Testis (tissue), 3 donors: ENCODE results near the gene SNED1. TPM values are rescaled to one million over a fixed set of nuclear protein-coding genes. Genes with fewer than 3 reads are reported as not detected.
A peak's percentile ranks its signal among the peaks of the same experiment; 100 is the strongest.

Experiments
- DNase-seq: peaks from one replicate; pipeline ENCODE4 v3.0.0-alpha.2; 2019
- H3K27ac ChIP-seq, 2 donors: fragments of 200-600 bp; sonication (generic); one replicate each; pipeline ENCODE4 v1.5.1; 2019
- H3K27me3 ChIP-seq: fragments of 200-600 bp; sonication (generic); one replicate; pipeline ENCODE4 v1.5.1; 2019
- H3K36me3 ChIP-seq: fragments of 200-600 bp; sonication (generic); one replicate; pipeline ENCODE4 v1.5.1; 2017; ENCODE audit warnings: low read depth; ENCODE audit errors: missing control alignments
- H3K4me1 ChIP-seq: fragments of 200-600 bp; sonication (generic); one replicate; pipeline ENCODE4 v1.5.1; 2019
- H3K4me3 ChIP-seq, 2 donors: fragments of 200-600 bp; sonication (generic); one replicate each; pipeline ENCODE4 v1.5.1; 2017 to 2019
- H3K9me3 ChIP-seq: fragments of 200-600 bp; sonication (generic); one replicate; pipeline ENCODE4 v1.5.1; 2017
- POLR2A ChIP-seq: fragments of 450-650 bp; IDR thresholded peaks from one replicate; pipeline ENCODE4 v1.6.1; 2017; ENCODE audit warnings: antibody characterized with exemption, mild to moderate bottlenecking, moderate library complexity
- WGBS, 2 donors: methylation state at CpG; one replicate each; pipeline ENCODE4 v1.1.5; 2018; 5-methylcytosine and 5-hydroxymethylcytosine counted together
- intact Hi-C: fragments of 100-400 bp; cut with DNase I; formaldehyde crosslinking; loops from one replicate; pipeline ENCODE4 v1.15.1; 2023; ENCODE audit warnings: low total_unique reads
- polyA plus RNA-seq: library from polyadenylated mRNA; stranded (reverse); fragments of 350-450 nt; fragmentation: Illumina TruSeq; extraction: RNeasy Lipid Tissue Mini Kit (QIAGEN cat#74804); gene quantifications from one replicate; pipeline ENCODE4 v1.2.3, GENCODE V29; 2014; ENCODE audit warnings: low read depth, low replicate concordance; ENCODE audit not compliant: insufficient read depth
- total RNA-seq, 2 donors: library from RNA; depleted of rRNA; stranded (reverse); fragments of >200 nt; gene quantifications; one replicate each; pipeline ENCODE4 v1.2.3, GENCODE V29; 2016
- TF ChIP-seq, protein P1 (sequence below), 3 experiments: fragments of 450-650 bp in 2 of 3; fragments of 200-600 bp in 1 of 3; sonication (generic) in 1 of 3; IDR thresholded peaks; one replicate each; pipeline ENCODE4 v1.5.1; 2016 to 2019; ENCODE audit warnings: antibody characterized with exemption in 3 of 3, mild to moderate bottlenecking in 2 of 3, moderate library complexity in 1 of 3

Gene SNED1
- total and polyA plus RNA-seq, 3 donors from 2014 or later: 15.8 to 107 (median 82.7) TPM

DNA sequence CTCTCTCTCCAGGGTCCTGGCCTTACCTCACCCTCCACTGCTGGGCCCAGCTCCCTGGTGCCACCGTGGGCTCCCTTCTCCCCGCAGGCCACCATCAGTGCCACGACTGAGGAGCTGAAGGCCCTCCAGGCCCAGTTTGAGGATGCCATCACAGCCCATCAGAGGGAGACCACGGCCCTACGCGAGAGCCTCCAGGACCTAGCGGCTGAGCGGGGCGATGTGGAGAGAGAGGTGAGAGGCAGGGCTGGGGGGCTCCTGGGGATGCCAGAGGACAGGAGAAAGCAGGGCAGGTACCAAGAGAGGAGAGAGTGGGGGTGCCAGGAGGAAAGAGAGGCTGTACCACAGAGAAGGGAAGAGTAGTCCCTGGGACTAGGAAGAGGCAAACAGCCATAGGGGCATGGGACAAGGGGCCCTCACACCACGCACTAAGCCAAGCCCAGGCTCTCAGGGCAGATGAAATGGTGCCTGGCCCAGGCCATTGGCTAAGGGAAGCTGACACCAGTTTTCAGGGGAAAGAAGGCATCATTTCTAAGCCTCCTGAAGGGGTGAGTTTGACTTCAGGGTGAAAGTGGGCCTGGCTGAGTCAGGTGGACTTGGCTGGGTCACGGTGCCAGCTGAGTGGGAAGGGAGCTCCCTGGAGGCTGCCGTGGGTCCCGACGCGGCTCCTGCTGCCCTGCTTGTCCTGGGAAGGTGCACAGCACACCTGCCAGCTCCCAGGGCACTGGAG, 39.0 kb upstream of the SNED1 start:
- 88 to 91% methylated on average over 14 to 15 of the region's 15 CpGs for WGBS, 2 donors
- peak; percentile 14 for DNase-seq
- H3K27me3 ChIP-seq: no peaks in the 10 kb centered on the region
- TF ChIP-seq, protein P1, sequence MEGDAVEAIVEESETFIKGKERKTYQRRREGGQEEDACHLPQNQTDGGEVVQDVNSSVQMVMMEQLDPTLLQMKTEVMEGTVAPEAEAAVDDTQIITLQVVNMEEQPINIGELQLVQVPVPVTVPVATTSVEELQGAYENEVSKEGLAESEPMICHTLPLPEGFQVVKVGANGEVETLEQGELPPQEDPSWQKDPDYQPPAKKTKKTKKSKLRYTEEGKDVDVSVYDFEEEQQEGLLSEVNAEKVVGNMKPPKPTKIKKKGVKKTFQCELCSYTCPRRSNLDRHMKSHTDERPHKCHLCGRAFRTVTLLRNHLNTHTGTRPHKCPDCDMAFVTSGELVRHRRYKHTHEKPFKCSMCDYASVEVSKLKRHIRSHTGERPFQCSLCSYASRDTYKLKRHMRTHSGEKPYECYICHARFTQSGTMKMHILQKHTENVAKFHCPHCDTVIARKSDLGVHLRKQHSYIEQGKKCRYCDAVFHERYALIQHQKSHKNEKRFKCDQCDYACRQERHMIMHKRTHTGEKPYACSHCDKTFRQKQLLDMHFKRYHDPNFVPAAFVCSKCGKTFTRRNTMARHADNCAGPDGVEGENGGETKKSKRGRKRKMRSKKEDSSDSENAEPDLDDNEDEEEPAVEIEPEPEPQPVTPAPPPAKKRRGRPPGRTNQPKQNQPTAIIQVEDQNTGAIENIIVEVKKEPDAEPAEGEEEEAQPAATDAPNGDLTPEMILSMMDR (IDR thresholded peaks at IDR 0.05): no peak
- no peak for TF ChIP-seq POLR2A
- peak overlapping the region; percentile 66 to 68 for H3K27ac ChIP-seq
- H3K36me3 ChIP-seq: no peaks in the 10 kb centered on the region
- H3K9me3 ChIP-seq: no peaks in the 10 kb centered on the region
- peaks cover 62% of the 10 kb centered on the region for H3K4me1 ChIP-seq
- H3K4me3 ChIP-seq: no peak overlapping the region
- intact Hi-C loops: no loop called here

DNA sequence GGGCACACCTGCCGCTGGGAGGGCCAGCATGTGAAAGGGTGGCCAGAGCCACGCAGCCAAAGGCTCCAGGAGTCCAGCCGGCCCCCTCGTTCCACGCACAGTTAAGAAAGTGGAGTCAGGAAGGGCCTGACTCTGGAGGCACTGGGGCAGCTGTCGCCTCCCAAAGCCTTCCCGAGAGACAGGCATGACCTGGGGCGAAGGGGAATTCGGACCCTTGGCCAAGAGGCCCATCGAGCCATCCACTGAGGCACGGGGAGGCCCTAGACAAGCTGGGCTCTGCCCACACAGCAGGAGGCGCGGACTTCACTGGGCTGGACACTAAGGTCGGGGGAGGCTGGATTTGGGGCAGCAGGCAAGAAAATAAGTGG, 38.5 kb upstream of the SNED1 start:
- peak; percentile 22 for DNase-seq
- Histone ChIP-seq H3K4me3 (no peak overlapping the region), H3K4me1 (peaks cover 63% of the 10 kb centered on the region), H3K27ac (peak overlapping the region; percentile 66 to 68), H3K27me3 (no peaks in the 10 kb centered on the region), H3K9me3 (no peaks in the 10 kb centered on the region), H3K36me3 (no peaks in the 10 kb centered on the region)
- TF ChIP-seq POLR2A: no peak
- TF ChIP-seq, protein P1 (IDR thresholded peaks at IDR 0.05): no peak
- 61 to 62% methylated on average over 10 to 14 of the region's 14 CpGs for WGBS, 2 donors
- intact Hi-C loops: no loop called here

DNA sequence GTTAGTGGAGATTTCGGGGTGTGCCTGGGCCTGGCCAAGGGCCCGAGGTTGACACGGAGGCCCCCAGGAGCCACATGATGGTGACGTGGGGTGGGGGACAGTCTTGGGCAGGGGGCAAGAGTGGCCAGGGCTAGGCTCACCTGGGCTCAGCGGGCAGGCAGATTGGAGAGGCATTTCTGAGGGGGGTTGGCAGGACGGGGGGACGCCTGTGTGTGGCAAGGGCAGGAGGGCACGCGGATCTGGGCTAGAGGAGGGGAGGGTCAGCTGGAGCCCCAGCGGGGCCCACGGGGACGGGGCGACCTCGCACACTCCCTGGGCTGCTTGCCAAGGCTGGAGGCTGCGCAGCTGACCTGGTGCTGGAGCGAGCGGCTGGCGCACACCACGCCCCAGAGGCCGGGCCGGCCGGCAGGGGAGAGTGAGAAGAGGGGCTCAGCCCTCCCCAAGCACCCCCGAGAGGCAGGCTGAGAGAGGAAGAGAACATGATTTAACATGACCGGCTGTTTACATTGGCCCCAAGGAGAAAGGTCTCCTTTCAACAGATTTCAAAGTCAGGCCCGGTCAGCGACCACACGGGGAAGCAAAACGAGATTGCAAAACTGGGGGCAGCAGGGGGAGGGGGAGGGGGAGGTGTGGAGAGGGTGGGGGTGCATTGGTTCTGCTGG, 38.0 kb upstream of the SNED1 start:
- Histone ChIP-seq H3K27ac (peak overlapping the region; percentile 66 to 68), H3K27me3 (no peaks in the 10 kb centered on the region), H3K4me3 (no peak overlapping the region), H3K36me3 (no peaks in the 10 kb centered on the region), H3K4me1 (peaks cover 61% of the 10 kb centered on the region), H3K9me3 (no peaks in the 10 kb centered on the region)
- TF ChIP-seq POLR2A: no peak
- TF ChIP-seq, protein P1 (IDR thresholded peaks at IDR 0.05): no peak
- 28 to 29% methylated on average over 18 to 28 of the region's 28 CpGs for WGBS, 2 donors
- DNase-seq: peak; percentile 79
- intact Hi-C loops: no loop called here

DNA sequence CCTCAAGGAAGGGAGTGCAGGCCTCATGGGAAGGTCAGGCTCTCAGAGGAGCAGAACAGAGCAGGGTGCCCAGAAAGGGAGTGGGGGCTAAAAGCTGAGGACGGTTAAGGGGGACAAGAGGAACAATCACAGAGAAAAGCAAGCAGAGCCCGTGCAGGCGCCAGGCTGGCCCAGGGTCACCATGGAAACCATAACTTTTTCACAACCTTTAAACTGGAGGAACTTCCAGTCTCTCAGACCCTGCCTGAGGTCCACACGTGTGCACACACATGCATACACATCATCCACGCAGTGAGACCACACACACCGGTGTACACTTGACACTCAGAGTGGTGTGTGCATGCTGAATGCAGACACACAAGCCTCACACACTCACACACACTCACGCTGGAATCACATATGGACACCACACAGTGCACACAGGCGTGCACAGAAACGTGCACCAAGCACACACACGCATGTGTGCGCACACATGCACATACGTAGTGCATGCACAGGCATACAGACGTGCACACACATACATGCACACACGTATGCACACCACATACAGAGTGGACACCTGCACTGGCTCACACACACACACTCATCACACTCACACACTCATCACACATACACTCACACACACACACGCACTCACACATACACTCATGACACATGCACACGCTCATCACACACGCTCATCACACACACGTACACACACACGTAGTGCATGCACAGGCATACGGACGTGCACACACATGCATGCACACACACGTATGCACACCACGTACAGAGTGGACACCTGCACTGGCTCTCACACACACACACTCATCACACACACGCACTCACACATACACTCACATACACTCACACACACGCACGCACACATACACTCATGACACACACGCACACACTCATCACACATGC, 37.2 kb upstream of the SNED1 start:
- Histone ChIP-seq H3K4me1 (peaks cover 58% of the 10 kb centered on the region), H3K4me3 (no peak overlapping the region), H3K9me3 (no peaks in the 10 kb centered on the region), H3K36me3 (no peaks in the 10 kb centered on the region), H3K27ac (peak overlapping the region in 1 of 2 donors; percentile 66), H3K27me3 (no peaks in the 10 kb centered on the region)
- intact Hi-C loops: no loop called here
- TF ChIP-seq POLR2A: no peak
- TF ChIP-seq, protein P1 (IDR thresholded peaks at IDR 0.05): no peak
- peak; percentile 8 for DNase-seq
- WGBS, 2 donors: 57 to 63% methylated on average over 27 of the region's 27 CpGs
